KMS-11 (cell line): ENCODE measurements around the gene ZNF536.

ENCODE experiments used
- H2AFZ ChIP-seq: fragments of 200-600 bp; sonication (generic); 2 replicates; pipeline ENCODE4 v1.6.1; 2016; ENCODE audit warnings: antibody characterized with exemption, mixed run types, low read depth
- H3K27ac ChIP-seq: fragments of 200-600 bp; sonication (generic); 2 replicates; pipeline ENCODE4 v1.6.1; 2016; ENCODE audit warnings: mild to moderate bottlenecking, mixed run types
- H3K27me3 ChIP-seq: fragments of 200-600 bp; sonication (generic); 2 replicates; pipeline ENCODE4 v1.6.1; 2017; ENCODE audit warnings: mild to moderate bottlenecking, low read depth, mixed run types, moderate library complexity; ENCODE audit not compliant: insufficient read depth
- H3K36me3 ChIP-seq: fragments of 200-600 bp; sonication (generic); 2 replicates; pipeline ENCODE4 v1.6.1; 2017; ENCODE audit warnings: mild to moderate bottlenecking, mixed run types; ENCODE audit not compliant: insufficient read depth
- H3K4me1 ChIP-seq: fragments of 200-600 bp; sonication (generic); 2 replicates; pipeline ENCODE4 v1.6.1; 2016; ENCODE audit warnings: mild to moderate bottlenecking, low read depth, mixed run types; ENCODE audit not compliant: poor library complexity, severe bottlenecking
- H3K4me2 ChIP-seq: fragments of 200-600 bp; sonication (generic); 2 replicates; pipeline ENCODE4 v1.7.0; 2016; ENCODE audit warnings: mild to moderate bottlenecking, mixed run types
- H3K4me3 ChIP-seq: fragments of 200-600 bp; sonication (generic); IDR thresholded peaks from 2 replicates; pipeline ENCODE4 v1.6.1; 2017; ENCODE audit warnings: low read depth, low read length, mixed read lengths; ENCODE audit not compliant: insufficient read depth
- H3K79me2 ChIP-seq: fragments of 200-600 bp; sonication (generic); 2 replicates; pipeline ENCODE4 v1.6.1; 2016; ENCODE audit warnings: low read depth, mixed run types; ENCODE audit not compliant: insufficient read depth
- H3K9ac ChIP-seq: fragments of 200-600 bp; sonication (generic); 2 replicates; pipeline ENCODE4 v1.6.1; 2016; ENCODE audit warnings: mild to moderate bottlenecking, mixed run types
- H4K20me1 ChIP-seq: fragments of 200-600 bp; sonication (generic); 2 replicates; pipeline ENCODE4 v1.6.1; 2016; ENCODE audit warnings: mild to moderate bottlenecking, mixed run types; ENCODE audit not compliant: insufficient read depth
- TF ChIP-seq, protein P1 (sequence below): fragments of 200-600 bp; sonication (generic); conservative IDR thresholded peaks from 2 replicates; pipeline ENCODE4 v1.6.1; 2017; ENCODE audit warnings: low read depth, mild to moderate bottlenecking, antibody characterized with exemption, low read length, moderate library complexity, mixed read lengths

ZNF536 gene

DNA sequence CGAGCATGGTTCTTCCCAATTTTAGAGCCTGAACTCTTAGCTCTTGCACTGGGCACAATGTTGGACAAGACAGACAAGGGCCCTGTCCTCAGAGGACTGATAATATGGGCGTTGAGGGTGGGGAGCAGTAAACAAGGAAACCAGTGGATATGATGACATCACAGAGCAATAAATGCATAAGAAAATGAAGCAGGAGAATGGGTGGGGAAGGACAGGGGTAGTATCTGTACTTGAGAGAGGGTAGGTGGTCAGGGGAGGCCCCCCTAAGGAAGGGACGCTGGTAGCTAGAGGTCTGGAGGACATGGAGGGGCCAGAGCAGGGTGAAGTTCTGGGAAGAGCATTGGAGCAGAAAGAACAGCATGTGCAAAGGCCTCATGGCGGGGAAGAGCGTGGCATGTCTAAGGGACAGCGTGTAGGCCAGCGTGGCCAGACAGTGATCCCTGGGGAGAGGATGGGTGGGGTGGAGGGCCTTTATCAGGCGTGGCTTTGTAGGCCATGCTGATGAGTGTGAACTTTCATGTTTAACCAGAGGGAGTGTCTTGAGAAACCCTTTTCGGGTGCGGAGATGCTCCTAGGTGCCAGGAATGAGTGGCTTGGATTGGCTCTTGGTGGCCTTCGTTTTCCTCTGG lies 15.1 kb upstream of the ZNF536 start:
- no peaks in the 10 kb centered on the region for H3K36me3 ChIP-seq
- H3K79me2 ChIP-seq, result no peaks in the 10 kb centered on the region
- TF ChIP-seq, protein P1, sequence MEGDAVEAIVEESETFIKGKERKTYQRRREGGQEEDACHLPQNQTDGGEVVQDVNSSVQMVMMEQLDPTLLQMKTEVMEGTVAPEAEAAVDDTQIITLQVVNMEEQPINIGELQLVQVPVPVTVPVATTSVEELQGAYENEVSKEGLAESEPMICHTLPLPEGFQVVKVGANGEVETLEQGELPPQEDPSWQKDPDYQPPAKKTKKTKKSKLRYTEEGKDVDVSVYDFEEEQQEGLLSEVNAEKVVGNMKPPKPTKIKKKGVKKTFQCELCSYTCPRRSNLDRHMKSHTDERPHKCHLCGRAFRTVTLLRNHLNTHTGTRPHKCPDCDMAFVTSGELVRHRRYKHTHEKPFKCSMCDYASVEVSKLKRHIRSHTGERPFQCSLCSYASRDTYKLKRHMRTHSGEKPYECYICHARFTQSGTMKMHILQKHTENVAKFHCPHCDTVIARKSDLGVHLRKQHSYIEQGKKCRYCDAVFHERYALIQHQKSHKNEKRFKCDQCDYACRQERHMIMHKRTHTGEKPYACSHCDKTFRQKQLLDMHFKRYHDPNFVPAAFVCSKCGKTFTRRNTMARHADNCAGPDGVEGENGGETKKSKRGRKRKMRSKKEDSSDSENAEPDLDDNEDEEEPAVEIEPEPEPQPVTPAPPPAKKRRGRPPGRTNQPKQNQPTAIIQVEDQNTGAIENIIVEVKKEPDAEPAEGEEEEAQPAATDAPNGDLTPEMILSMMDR, result no peak
- no peak overlapping the region for H2AFZ ChIP-seq
- no peak overlapping the region for H3K27ac ChIP-seq
- no peaks in the 10 kb centered on the region for H3K4me1 ChIP-seq
- H3K27me3 ChIP-seq, result no peaks in the 10 kb centered on the region; the same call in 1 of the 2 replicates
- H3K4me2 ChIP-seq, result no peak overlapping the region
- H3K9ac ChIP-seq, result no peak overlapping the region
- H3K4me3 ChIP-seq, result no peak overlapping the region
- H4K20me1 ChIP-seq, result no peaks in the 10 kb centered on the region

DNA sequence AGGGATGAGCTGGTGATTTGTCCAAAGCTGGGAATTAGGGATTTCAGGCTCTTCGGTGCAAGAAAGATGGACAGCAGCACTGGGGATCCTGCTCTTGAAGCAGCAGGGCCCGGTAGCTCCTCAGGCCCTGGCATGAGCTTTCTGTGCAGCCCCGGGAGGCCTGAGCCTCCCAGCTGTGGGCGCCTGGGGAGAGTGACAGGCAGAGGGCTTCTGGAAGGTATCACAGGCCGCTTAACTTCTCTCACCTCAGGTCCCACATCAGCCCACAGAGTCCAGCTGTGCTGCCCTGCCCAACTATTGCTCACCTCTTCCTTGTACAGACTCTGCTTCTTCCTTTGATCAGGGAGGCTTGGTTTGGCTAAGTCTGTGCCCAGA lies 14.6 kb upstream of the ZNF536 start:
- Histone ChIP-seq H2AFZ (no peak overlapping the region), H3K36me3 (no peaks in the 10 kb centered on the region), H3K4me1 (no peaks in the 10 kb centered on the region), H3K4me3 (no peak overlapping the region), H3K4me2 (no peak overlapping the region), H3K27ac (no peak overlapping the region), H3K79me2 (no peaks in the 10 kb centered on the region), H3K27me3 (no peaks in the 10 kb centered on the region; the same call in 1 of the 2 replicates), H3K9ac (no peak overlapping the region), H4K20me1 (no peaks in the 10 kb centered on the region)
- TF ChIP-seq, protein P1, result no peak

DNA sequence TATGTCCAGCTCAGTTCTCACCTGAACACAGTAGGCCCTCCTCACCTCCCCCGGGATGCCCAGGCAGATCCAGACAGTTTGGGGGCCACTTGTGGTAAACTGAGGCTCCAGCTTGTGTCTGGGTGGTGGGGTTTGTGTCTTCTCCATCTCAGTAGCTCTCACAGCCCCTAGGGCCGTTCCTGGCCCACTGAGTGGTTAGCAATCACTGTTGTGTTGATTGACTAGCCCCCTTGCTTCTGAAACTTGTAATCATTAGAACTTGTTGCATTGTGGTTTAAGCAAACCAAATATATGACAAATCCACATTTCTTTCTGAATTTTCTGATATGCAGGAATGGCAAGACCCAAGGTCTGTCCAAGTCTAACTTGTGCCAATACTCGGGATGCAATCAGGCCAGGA lies 13.9 kb upstream of the ZNF536 start:
- H3K27ac ChIP-seq, result no peak overlapping the region
- H4K20me1 ChIP-seq, result no peaks in the 10 kb centered on the region
- TF ChIP-seq, protein P1, result no peak
- H3K9ac ChIP-seq, result no peak overlapping the region
- H3K4me2 ChIP-seq, result no peak overlapping the region
- H3K4me1 ChIP-seq, result no peaks in the 10 kb centered on the region
- H3K27me3 ChIP-seq, result no peaks in the 10 kb centered on the region; the same call in 1 of the 2 replicates
- H3K4me3 ChIP-seq, result no peak overlapping the region
- no peaks in the 10 kb centered on the region for H3K79me2 ChIP-seq
- no peak overlapping the region for H2AFZ ChIP-seq
- H3K36me3 ChIP-seq, result no peaks in the 10 kb centered on the region

DNA sequence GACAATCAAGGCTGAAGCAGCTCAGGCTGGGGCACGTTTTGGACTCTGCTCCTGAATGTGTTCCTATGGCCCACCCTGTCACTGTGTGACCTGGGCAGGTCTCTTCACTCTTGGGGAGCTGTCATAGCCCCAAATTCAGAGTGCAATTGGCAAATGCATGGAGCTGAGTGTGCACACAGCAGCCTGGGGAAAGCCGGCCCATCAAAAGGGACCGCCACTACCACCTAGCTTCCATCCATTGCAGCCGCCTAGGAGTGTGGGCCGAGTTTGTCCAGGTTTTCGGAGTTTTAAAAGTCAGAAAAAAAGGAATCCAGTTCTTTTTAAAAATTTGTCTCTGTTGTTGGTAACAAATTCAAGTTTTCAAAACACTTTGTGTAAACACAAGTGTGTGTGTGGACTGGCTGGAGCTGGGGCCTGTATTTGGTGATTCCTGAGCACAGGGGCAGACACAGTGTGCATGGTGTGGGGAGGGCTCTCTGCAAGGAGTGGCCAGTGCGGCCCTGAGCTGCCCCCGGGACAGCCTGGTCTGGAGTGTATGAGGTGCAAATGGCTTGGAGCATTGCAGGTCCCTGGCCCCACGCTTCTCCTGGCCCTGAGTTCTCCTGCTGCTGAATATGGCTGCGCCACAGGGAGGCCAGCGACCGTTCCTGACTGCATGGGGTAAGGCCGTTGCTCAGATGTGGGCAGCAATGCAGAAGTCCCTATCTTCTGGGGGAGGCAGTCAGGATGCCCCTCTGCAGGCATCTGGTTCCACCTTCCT lies 13.2 kb upstream of the ZNF536 start:
- TF ChIP-seq, protein P1, result no peak
- H3K27me3 ChIP-seq, result no peaks in the 10 kb centered on the region; the same call in 1 of the 2 replicates
- no peaks in the 10 kb centered on the region for H3K36me3 ChIP-seq
- H3K4me3 ChIP-seq, result no peak overlapping the region
- H3K79me2 ChIP-seq, result no peaks in the 10 kb centered on the region
- no peak overlapping the region for H3K4me2 ChIP-seq
- H3K9ac ChIP-seq, result no peak overlapping the region
- no peak overlapping the region for H2AFZ ChIP-seq
- H4K20me1 ChIP-seq, result no peaks in the 10 kb centered on the region
- H3K27ac ChIP-seq, result no peak overlapping the region
- no peaks in the 10 kb centered on the region for H3K4me1 ChIP-seq
